Stimulated activated CD8-positive, alpha-beta memory T cell treated with anti-CD3 and anti-CD28 coated beads, Interleukin-4, amount 100 ng/mL, for 1 hour (primary cell): ENCODE measurements around the gene SMAD3.
"Not testable (repeated sequence)": the region's sequence is repeated elsewhere in the genome, so short reads cannot be mapped to it uniquely, and the experiment has no call there.

Experiments used
- DNase-seq, 2 donors: peaks; one replicate each; pipeline ENCODE4 v3.0.0-alpha.2; 2020; ENCODE audit warnings: low read depth in 2 of 2, low spot score in 1 of 2

The SMAD3 gene

GRCh38 chr15:67140078-67140833 lies 74.9 kb downstream of the SMAD3 start:
- no peak for DNase-seq

GRCh38 chr15:67142092-67142766 lies 76.8 kb downstream of the SMAD3 start:
- DNase-seq = no peak

GRCh38 chr15:67142767-67143100 lies 77.3 kb downstream of the SMAD3 start:
- no peak for DNase-seq

GRCh38 chr15:67143646-67144045 lies 78.2 kb downstream of the SMAD3 start:
- no peak for DNase-seq

- no peak for DNase-seq
Observed at GRCh38 chr15:67144609-67145311, 79.4 kb downstream of the SMAD3 start.

GRCh38 chr15:67145312-67145610 lies 79.9 kb downstream of the SMAD3 start:
- DNase-seq = no peak

- DNase-seq = no peak
Observed at GRCh38 chr15:67145710-67146109, 80.3 kb downstream of the SMAD3 start.

GRCh38 chr15:67146234-67146633 lies 80.8 kb downstream of the SMAD3 start:
- DNase-seq = no peak

GRCh38 chr15:67146875-67147381 lies 81.5 kb downstream of the SMAD3 start:
- no peak for DNase-seq

- DNase-seq = no peak
Observed at GRCh38 chr15:67147396-67147949, 82.1 kb downstream of the SMAD3 start.

GRCh38 chr15:67148196-67148701 lies 82.8 kb downstream of the SMAD3 start:
- DNase-seq = no peak

- DNase-seq = no peak
Observed at GRCh38 chr15:67149068-67149772, 83.8 kb downstream of the SMAD3 start.

GRCh38 chr15:67149773-67150022 lies 84.3 kb downstream of the SMAD3 start:
- no peak for DNase-seq

- DNase-seq = no peak
Observed at GRCh38 chr15:67150023-67150860, 84.8 kb downstream of the SMAD3 start.

- no peak for DNase-seq
Observed at GRCh38 chr15:67152429-67152828, 87.0 kb downstream of the SMAD3 start.

- DNase-seq = not testable (repeated sequence)
Observed at GRCh38 chr15:67153044-67153443, 87.6 kb downstream of the SMAD3 start.

GRCh38 chr15:67154249-67154648 lies 88.8 kb downstream of the SMAD3 start:
- no peak for DNase-seq

GRCh38 chr15:67156426-67156825 lies 91.0 kb downstream of the SMAD3 start:
- no peak for DNase-seq

GRCh38 chr15:67156834-67157233 lies 91.4 kb downstream of the SMAD3 start:
- no peak for DNase-seq

- DNase-seq = no peak
Observed at GRCh38 chr15:67157521-67158252, 92.3 kb downstream of the SMAD3 start.
